Lung microvascular endothelial cell (primary cell): ENCODE measurements around the gene TEK. TPM values are rescaled to one million over a fixed set of nuclear protein-coding genes. Genes with fewer than 3 reads are reported as not detected.

ENCODE experiments used
- DNase-seq, 2 donors: peaks; one replicate each; pipeline versions ENCODE4 v3.0.0 to v3.0.0-alpha.2; 2010; ENCODE audit warnings: low read depth in 2 of 2
- total RNA-seq: library from RNA; depleted of rRNA; stranded (reverse); fragments of >200 nt; gene quantifications from 2 replicates; pipeline ENCODE4 v1.2.1, GENCODE V29; 2014

Gene TEK
- total RNA-seq, 1 donor from 2014 or later, result 56.9 TPM

DNA sequence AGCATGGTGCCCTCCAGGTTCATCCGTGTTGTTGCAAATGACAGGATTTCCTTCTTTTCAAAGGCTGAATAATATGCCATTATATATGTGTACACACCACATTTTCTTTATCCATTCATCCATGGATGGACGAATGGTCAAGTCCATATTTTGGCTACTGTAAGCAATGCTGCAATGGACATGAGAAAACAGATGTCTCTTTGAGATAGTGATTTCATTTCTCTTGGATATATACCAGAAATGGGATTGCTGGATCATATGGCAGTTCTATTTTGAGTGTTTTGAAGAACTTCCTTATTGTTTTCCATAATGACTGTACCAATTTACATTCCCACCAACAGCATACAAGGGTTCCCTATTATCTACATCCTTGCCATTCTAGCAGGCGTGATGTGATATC lies 67.9 kb downstream of the TEK start:
- DNase-seq, result peak in 1 of 2 donors; percentile 75

GRCh38 chr9:27179245-27179865 lies 70.3 kb downstream of the TEK start:
- peak in 1 of 2 donors; percentile 56 for DNase-seq

- DNase-seq, result peak; percentile 51 to 79
These were observed 72.4 kb downstream of the TEK start for GRCh38 chr9:27181381-27181780.

GRCh38 chr9:27182421-27182820 lies 73.4 kb downstream of the TEK start:
- no peak for DNase-seq

- DNase-seq, result no peak
These were observed 74.1 kb downstream of the TEK start for GRCh38 chr9:27183131-27183530.

GRCh38 chr9:27183701-27184100 lies 74.7 kb downstream of the TEK start:
- no peak for DNase-seq

DNA sequence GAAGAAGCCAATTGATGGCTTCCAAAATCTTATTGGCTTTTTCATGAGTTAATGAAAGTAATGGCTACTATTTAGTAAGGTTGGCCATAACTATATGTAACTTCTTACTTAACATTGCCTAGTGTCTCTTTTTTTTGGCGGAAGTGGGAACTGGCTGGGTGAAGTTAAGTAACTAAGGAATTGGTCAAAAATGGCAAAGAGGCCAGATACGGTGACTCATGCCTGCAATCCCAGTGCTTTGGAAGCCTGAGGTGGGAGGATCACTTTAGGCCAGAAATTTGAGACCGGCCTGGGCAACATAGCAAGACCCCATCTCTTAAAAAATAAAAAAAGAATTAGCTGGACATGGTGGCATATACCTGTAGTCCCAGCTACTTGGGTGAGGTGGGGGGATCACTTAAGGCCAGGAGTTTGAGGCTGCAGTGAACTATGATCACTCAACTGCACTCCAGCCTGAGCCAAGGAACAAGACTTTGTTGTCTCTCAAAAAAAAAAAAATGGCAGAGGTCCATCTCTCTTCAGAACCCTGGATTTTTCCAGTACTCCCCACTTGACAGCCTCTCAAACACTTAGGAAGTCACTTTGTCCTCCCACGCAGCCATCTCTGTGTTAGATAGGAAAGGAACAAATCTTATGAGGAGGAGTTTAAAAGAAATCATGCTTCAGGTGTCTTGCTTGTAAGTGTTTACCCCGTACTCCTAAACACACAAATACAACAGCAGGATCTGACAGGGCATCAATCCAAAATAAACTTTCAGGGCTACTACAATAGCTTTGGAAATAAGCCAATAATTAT lies 75.7 kb downstream of the TEK start:
- peak; percentile 57 to 70 for DNase-seq

DNA sequence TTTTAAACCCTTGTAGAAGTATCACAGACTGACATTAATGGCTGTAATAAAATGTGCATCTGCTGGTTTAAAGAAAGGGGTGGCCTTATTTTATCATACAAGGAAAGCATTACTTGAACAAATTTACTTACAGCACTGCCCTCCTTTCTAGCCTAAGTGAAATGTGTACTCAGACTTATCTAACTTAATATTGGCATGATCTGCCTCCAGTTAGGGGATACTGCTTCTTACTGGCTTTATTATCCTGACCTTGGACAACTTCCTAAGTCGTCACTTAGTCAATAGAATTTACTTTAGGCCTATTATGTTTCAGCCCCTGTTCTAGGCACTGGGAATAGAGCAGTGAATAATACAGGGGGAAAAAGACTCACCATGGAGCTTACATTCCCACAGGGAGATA lies 79.4 kb downstream of the TEK start:
- no peak for DNase-seq

- DNase-seq, result peak in 1 of 2 donors; percentile 55
These were observed 80.4 kb downstream of the TEK start for GRCh38 chr9:27189426-27189825.

GRCh38 chr9:27192291-27192960 lies 83.4 kb downstream of the TEK start:
- DNase-seq, result peak; percentile 26 to 50

DNA sequence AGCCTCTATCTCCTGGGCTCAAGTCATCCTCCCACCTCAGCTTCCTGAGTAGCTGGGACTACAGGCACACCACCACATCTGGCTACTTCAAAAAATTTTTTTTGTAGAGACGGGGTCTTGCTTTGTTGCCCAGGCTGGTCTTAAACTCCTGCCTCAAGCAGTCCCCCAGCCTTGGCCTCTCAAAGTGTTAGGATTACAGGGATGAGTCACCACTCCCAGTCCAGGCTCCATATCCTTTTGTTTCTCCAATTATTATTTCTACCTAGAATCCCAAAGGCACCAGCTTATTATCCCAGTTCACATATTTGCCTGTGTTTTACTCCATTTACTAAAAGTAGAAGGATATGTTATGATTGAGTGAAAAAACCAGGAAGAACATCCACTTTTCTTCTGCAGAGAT lies 84.9 kb downstream of the TEK start:
- DNase-seq, result peak; percentile 18 to 31

DNA sequence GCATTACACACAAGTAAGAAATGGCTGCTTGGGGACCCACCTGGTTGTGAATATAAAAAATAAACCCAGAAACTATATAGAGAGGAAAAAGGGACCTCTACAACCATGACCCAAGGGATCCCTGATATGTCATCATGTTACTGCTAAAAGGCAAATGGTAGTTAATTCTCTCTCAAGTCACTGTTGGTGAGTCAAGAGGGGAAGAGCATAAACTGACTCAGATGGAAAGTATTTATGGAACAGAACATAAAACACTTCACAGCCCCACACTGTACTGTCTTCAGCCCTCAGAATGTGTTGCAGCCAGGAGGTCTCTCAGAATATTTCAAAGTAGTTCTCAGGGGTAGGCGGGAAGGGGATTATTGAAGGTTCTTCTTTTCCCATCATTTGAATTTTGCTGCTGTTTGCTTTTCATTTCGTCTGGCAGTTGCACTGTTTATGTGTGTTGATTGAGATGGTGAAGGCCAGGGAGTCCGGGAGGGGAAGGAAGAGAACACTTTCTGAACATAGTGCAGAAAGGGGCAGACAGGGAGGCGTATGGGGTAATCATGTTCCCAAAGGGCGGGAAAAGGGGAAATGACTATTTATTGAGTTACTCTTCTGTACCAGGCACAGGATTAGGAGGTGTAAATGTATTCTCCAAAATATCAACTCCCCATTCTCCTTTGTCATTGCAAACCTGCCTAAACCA lies 85.5 kb downstream of the TEK start:
- DNase-seq, result peak; percentile 65 to 83

- DNase-seq, result no peak
These were observed 86.2 kb downstream of the TEK start for GRCh38 chr9:27195191-27195590.

DNA sequence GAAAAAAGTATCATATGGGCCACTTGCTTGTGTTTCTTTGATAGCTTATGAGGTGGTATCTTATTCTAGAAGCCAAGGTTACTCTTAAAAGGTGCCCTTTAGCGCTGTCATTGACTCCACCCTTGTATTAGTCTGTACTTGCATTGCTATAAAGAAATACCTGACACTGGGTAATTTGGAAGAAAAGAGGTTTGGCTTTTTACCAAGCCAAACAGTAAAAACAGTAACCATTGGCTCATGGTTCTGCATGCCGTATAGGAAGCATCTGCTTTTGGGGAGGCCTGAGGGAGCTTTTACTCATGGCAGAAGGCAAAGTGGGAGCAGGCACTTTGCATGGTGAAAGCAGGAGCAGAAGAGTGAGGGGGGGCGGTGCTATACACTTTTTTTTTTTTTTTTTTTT lies 87.4 kb downstream of the TEK start:
- DNase-seq, result no peak

DNA sequence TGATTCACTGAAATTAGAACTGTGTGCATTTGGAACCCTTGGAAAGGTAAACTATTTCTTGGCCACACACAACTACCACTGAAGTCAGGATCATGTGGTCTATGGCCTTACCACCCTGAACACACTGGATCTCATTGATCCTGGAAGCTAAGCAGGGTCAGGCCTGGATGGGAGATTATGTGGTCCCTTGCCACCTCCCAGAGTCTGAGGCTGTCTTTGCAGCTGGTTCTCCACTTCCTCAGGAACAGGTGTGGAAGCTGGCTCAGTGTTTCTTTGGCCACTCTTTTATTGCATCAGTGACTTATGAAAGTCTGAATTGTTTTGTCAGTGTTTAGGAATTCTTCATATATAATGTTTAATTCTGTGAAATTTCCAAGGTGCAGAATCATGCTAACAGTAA lies 89.2 kb downstream of the TEK start:
- peak in 1 of 2 donors; percentile 27 for DNase-seq

- no peak for DNase-seq
These were observed 93.0 kb downstream of the TEK start for GRCh38 chr9:27202056-27202455.

GRCh38 chr9:27203783-27204182 lies 94.8 kb downstream of the TEK start:
- no peak for DNase-seq

DNA sequence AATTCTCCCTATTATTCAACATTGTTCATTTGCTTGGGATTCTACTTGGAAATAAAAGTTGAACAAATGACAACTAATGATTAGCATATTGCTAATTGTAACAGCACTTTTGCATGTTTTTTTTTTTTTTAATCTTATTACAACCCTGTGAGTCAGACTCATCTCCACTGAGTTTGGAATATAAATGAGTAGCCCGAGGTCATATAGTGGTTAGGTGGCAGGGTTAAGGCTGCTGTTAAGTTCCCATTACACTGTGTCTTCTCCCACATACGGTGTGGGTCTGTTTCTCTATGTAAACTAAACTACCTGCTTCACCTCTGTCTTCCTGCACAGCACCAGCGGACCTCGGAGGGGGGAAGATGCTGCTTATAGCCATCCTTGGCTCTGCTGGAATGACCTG lies 95.6 kb downstream of the TEK start:
- DNase-seq, result no peak

GRCh38 chr9:27205198-27205597 lies 96.2 kb downstream of the TEK start:
- no peak for DNase-seq

GRCh38 chr9:27206041-27206440 lies 97.0 kb downstream of the TEK start:
- no peak for DNase-seq

DNA sequence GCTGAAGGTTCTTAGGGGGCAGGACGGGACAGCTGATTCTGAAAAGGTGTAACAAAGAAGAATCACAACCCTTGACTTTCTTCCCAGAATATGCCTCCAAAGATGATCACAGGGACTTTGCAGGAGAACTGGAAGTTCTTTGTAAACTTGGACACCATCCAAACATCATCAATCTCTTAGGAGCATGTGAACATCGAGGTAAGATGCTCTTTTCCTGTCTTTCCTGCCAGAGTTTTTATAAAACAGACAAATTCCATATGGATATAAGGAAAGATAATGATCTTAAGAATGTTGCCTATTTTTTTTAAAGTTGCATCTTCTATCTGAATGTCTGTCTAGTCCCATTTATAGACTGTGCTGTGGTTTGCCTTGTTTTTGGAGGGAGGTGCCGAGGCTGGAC lies 100.0 kb downstream of the TEK start:
- peak in 1 of 2 donors; percentile 22 for DNase-seq

DNA sequence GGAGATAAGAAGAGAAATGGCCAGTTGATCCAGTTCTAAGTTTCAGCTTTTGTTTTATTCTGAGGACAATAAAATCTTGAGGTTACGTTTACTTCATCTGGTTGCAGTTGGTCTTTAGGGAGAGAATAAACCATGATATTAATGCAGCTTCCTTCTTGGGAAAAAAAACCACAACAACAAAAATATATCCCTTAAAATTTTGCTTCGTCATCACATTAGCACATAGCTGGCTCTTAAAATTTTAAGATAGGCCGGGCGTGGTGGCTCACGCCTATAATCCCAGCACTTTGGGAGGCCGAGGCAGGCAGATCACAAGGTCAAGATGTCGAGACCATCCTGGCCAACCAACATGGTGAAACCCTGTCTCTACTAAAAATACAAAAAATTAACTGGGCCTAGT lies 101.6 kb downstream of the TEK start:
- DNase-seq, result no peak
